SK-N-SH (cell line): Measurements from ENCODE around the gene SIT1. TPM values are rescaled to one million over a fixed set of nuclear protein-coding genes. Genes with fewer than 3 reads are reported as not detected.

Experiments
- CTCF ChIA-PET: fragments of 300-600, 350-600 bp; formaldehyde crosslinking; extraction: SDS; loops from one replicate; lab custom pipeline; 2021; lab: Yijun Ruan, JAX
- POLR2A ChIA-PET: fragments of 350-600 bp; sonication (Branson Sonifier 250); formaldehyde crosslinking; extraction: SDS; loops from one replicate; lab custom pipeline; 2020; ENCODE audit warnings: antibody characterized with exemption, inconsistent platforms; lab: Yijun Ruan, JAX
- DNase-seq: peaks from one replicate; pipeline ENCODE4 v3.0.0; 2012
- H2AFZ ChIP-seq: fragments of 200-600 bp; sonication (generic); 2 replicates; pipeline ENCODE4 v1.8.1; 2016; ENCODE audit warnings: antibody characterized with exemption, mild to moderate bottlenecking, low read depth
- H3F3A ChIP-seq: fragments of 200-600 bp; sonication (generic); replicated peaks from 2 replicates; pipeline ENCODE3; 2016; ENCODE audit warnings: antibody characterized with exemption, mild to moderate bottlenecking; ENCODE audit not compliant: insufficient read depth
- H3K27ac ChIP-seq, 2 experiments: fragments of 200-500 bp in 1 of 2; fragments of 200-600 bp in 1 of 2; sonication (Bioruptor generic) in 1 of 2; sonication (generic), shearing (Covaris generic) in 1 of 2; 2 replicates each; pipeline versions ENCODE4 v1.5.1 to v1.6.1; 2014 to 2016; ENCODE audit warnings: low read depth in 2 of 2, inconsistent platforms in 1 of 2, low read length in 1 of 2, mild to moderate bottlenecking in 1 of 2, mixed read lengths in 1 of 2
- H3K27me3 ChIP-seq: fragments of 200-600 bp; sonication (generic), shearing (Covaris generic); 2 replicates; pipeline ENCODE4 v1.6.1; 2016; ENCODE audit warnings: mixed run types; ENCODE audit not compliant: insufficient read depth
- H3K36me3 ChIP-seq, 2 experiments: fragments of 200-500 bp in 1 of 2; fragments of 200-600 bp in 1 of 2; sonication (Bioruptor generic) in 1 of 2; sonication (generic) in 1 of 2; replicated peaks in 1 of 2; 2 replicates each; pipeline versions ENCODE3 to v1.5.1; 2014 to 2016; ENCODE audit warnings: low read length in 1 of 2, mild to moderate bottlenecking in 1 of 2; ENCODE audit not compliant: insufficient read depth in 2 of 2, control insufficient read depth in 1 of 2
- H3K4me1 ChIP-seq, 2 experiments: fragments of 200-500 bp in 1 of 2; fragments of 200-600 bp in 1 of 2; sonication (Bioruptor generic) in 1 of 2; sonication (generic), shearing (Covaris generic) in 1 of 2; 2 replicates each; pipeline versions ENCODE4 v1.5.1 to v1.6.1; 2014 to 2016; ENCODE audit warnings: low read depth in 1 of 2, low read length in 1 of 2, mixed run types in 1 of 2; ENCODE audit not compliant: insufficient read depth in 2 of 2, control insufficient read depth in 1 of 2
- H3K4me2 ChIP-seq: fragments of 200-600 bp; sonication (generic), shearing (Covaris generic); 2 replicates; pipeline ENCODE4 v1.6.1; 2017; ENCODE audit warnings: mixed run types
- H3K4me3 ChIP-seq, 2 experiments: fragments of 200-500 bp in 1 of 2; fragments of 200-600 bp in 1 of 2; sonication (Bioruptor generic) in 1 of 2; sonication (generic), shearing (Covaris generic) in 1 of 2; 2 replicates each; pipeline versions ENCODE4 v1.5.1 to v1.8.1; 2014 to 2016; ENCODE audit warnings: low read depth in 2 of 2, inconsistent platforms in 1 of 2, low read length in 1 of 2, mild to moderate bottlenecking in 1 of 2, mixed read lengths in 1 of 2, moderate library complexity in 1 of 2
- H3K79me2 ChIP-seq: fragments of 200-600 bp; sonication (generic); 2 replicates; pipeline ENCODE4 v1.8.1; 2017; ENCODE audit warnings: mild to moderate bottlenecking; ENCODE audit not compliant: insufficient read depth
- H3K9ac ChIP-seq: fragments of 200-600 bp; sonication (generic); 2 replicates; pipeline ENCODE4 v1.6.1; 2017; ENCODE audit warnings: mixed run types
- H3K9me2 ChIP-seq: fragments of 200-600 bp; sonication (generic); 2 replicates; pipeline ENCODE4 v1.6.1; 2017; ENCODE audit warnings: mixed run types
- H3K9me3 ChIP-seq: fragments of 200-600 bp; sonication (generic); 2 replicates; pipeline ENCODE4 v1.6.1; 2017; ENCODE audit warnings: mixed run types, mild to moderate bottlenecking, moderate library complexity
- H4K20me1 ChIP-seq: fragments of 200-600 bp; sonication (generic); 2 replicates; pipeline ENCODE4 v1.6.1; 2017; ENCODE audit warnings: mild to moderate bottlenecking, mixed run types; ENCODE audit not compliant: insufficient read depth
- EP300 ChIP-seq, 2 experiments: IDR thresholded peaks; 2 replicates each; pipeline versions ENCODE4 v1.4.0 to v1.6.1; 2012; ENCODE audit warnings: borderline replicate concordance in 1 of 2, low read depth in 1 of 2, low read length in 1 of 2
- GABPA ChIP-seq: IDR thresholded peaks from 2 replicates; pipeline ENCODE4 v1.4.0; 2012; ENCODE audit warnings: low read depth, mild to moderate bottlenecking
- POLR2AphosphoS5 ChIP-seq: IDR thresholded peaks from 2 replicates; pipeline ENCODE4 v1.6.1; 2012; ENCODE audit warnings: low read depth, low read length
- RCOR1 ChIP-seq: fragments of 150-350 bp; IDR thresholded peaks from 2 replicates; pipeline ENCODE4 v1.6.1; 2017; ENCODE audit warnings: antibody characterized with exemption, low read length
- SIN3A ChIP-seq: IDR thresholded peaks from 2 replicates; pipeline ENCODE4 v1.6.1; 2012; ENCODE audit warnings: low read depth, mild to moderate bottlenecking, low read length, moderate library complexity, borderline replicate concordance
- SMC3 ChIP-seq: IDR thresholded peaks from 2 replicates; pipeline ENCODE4 v1.6.1; 2012; ENCODE audit warnings: low read depth, low read length, improper control_type of control experiment
- TAF1 ChIP-seq: IDR thresholded peaks from 2 replicates; pipeline ENCODE4 v1.6.1; 2012; ENCODE audit warnings: low read depth, mild to moderate bottlenecking, low read length, moderate library complexity, borderline replicate concordance
- YY1 ChIP-seq: IDR thresholded peaks from 2 replicates; pipeline ENCODE4 v1.4.0; 2012; ENCODE audit warnings: low read depth, mild to moderate bottlenecking
- WGBS: methylation state at CpG from one replicate; pipeline ENCODE4 v1.1.6; 2017; ENCODE audit warnings: low lambda C conversion rate; 5-methylcytosine and 5-hydroxymethylcytosine counted together
- polyA plus RNA-seq, 3 experiments: library from polyadenylated mRNA; depleted of rRNA; stranded (reverse); fragments of >200 nt; gene quantifications; 2 replicates each; pipeline ENCODE4 v1.2.3, GENCODE V29; 2012
- TF ChIP-seq, protein P1 (sequence below): fragments of 150-350 bp; IDR thresholded peaks from 2 replicates; pipeline ENCODE4 v1.6.1; 2016; ENCODE audit warnings: mild to moderate bottlenecking, low read depth, low read length
- TF ChIP-seq, protein P2 (sequence below): IDR thresholded peaks from 2 replicates; pipeline ENCODE4; 2012
- TF ChIP-seq, protein P3 (sequence below): IDR thresholded peaks from 2 replicates; pipeline ENCODE4 v1.4.0; 2012; ENCODE audit warnings: low read depth

Gene SIT1
- polyA plus RNA-seq, 1 of the 3 experiments (the other 2 are of a cell fraction), result not detected

DNA sequence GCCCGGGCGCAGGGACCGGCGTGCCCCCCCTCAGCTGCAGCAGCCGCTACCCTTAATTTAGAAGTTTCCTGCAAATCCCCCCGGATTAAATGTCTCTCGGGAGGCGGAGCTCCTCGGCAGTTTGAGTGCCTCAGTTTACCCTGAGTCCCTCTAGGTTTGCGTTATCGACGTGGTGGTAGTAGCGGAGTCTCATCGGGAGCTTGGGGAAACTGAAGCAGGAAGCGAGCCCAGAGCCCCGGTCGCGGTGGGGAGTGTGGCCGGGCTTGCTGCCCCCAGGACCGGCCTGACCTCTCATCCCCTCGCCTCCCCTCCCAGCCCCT lies 39.5 kb upstream of the SIT1 start (continued):
- TF ChIP-seq, protein P1, sequence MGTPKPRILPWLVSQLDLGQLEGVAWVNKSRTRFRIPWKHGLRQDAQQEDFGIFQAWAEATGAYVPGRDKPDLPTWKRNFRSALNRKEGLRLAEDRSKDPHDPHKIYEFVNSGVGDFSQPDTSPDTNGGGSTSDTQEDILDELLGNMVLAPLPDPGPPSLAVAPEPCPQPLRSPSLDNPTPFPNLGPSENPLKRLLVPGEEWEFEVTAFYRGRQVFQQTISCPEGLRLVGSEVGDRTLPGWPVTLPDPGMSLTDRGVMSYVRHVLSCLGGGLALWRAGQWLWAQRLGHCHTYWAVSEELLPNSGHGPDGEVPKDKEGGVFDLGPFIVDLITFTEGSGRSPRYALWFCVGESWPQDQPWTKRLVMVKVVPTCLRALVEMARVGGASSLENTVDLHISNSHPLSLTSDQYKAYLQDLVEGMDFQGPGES, result no peak
- TF ChIP-seq YY1 (no peak), EP300 (IDR thresholded peaks at IDR 0.05; ENCODE audit: borderline replicate concordance in 1 of 2, low read depth in 1 of 2, low read length in 1 of 2) (no peak), SMC3 (no peak), TAF1 (no peak)
- TF ChIP-seq, protein P2, sequence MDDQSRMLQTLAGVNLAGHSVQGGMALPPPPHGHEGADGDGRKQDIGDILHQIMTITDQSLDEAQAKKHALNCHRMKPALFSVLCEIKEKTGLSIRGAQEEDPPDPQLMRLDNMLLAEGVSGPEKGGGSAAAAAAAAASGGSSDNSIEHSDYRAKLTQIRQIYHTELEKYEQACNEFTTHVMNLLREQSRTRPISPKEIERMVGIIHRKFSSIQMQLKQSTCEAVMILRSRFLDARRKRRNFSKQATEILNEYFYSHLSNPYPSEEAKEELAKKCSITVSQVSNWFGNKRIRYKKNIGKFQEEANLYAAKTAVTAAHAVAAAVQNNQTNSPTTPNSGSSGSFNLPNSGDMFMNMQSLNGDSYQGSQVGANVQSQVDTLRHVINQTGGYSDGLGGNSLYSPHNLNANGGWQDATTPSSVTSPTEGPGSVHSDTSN, result no peak

DNA sequence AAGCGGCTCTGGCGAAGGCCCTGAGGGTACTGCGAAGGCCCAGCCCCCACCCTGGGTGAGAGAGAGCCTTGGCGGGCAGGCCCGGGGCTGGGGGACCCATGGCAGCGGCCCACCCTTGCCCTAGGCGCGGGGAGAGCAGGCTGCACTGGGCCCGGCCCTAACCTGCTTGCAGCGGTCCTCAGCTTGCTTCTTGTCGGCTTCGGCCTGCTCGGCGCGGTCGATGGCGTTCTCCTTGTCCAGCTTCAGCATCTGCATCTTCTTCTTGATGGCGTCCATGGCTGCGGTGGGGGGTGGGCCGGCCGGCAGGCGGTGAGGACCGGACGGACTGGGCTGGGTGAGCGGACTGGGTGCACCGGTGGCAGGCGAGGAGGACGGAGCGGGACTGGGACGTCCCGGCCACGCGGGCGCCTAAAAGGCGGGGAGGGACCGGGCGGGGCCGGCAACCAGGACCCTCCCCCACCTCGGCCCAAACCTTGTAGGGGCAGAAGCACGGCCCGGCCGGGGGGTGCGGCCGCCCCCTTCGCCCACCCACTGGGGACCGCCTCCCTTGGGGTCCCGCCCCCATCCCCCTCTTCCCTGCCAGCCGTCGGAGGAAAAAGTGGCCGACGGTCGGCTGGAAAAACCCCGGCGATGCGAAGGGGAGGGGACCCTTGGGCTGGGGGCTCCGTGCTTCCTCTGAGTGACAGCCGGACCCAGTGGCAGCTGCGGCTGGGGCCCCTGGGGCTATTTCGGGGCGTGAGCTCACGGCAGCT lies 39.0 kb upstream of the SIT1 start, which contains the start of gene TPM2:
TPM2 (minus strand) TSS at position 384 of the 752 bp plus-strand sequence; CDS start at position 276, 108 bp downstream.
- peaks cover 11 to 13% of the 10 kb centered on the region in 2 experiments for H3K36me3 ChIP-seq
- H3K27me3 ChIP-seq, result no peaks in the 10 kb centered on the region
- no peaks in the 10 kb centered on the region for H3K9me3 ChIP-seq
- CTCF ChIA-PET, result interaction anchor here (0.8 to 2.7 kb wide), 6 partner anchors 15 to 43 kb away, joined by 3 to 21 read pairs (median 3); partner anchors contain the start of genes CCDC107 and RMRP
- peaks cover 47% of the 10 kb centered on the region for H3K79me2 ChIP-seq
- peaks cover 19 to 34% of the 10 kb centered on the region in 2 experiments; a peak in 3 of 4 replicates for H3K4me1 ChIP-seq
- peak within 1 kb of the TSS; percentile 84 for H2AFZ ChIP-seq
- H3K27ac ChIP-seq, result peak within 1 kb of the TSS; percentile 93 to 96
- peak within 1 kb of the TSS; percentile 62 to 73 for H3K4me3 ChIP-seq
- TF ChIP-seq POLR2AphosphoS5, result peak; percentile 91
- TF ChIP-seq, protein P2, result 0 out of 2 replicates have a peak, but pooled peaks have one; percentile 2
- no peak for TF ChIP-seq RCOR1
- TF ChIP-seq, protein P3, sequence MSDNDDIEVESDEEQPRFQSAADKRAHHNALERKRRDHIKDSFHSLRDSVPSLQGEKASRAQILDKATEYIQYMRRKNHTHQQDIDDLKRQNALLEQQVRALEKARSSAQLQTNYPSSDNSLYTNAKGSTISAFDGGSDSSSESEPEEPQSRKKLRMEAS, result peak; percentile 29; the same call in 1 of the 2 replicates
- peak; percentile 21; the same call in 1 of the 2 replicates for TF ChIP-seq SIN3A
- TF ChIP-seq GABPA, result no peak
- peak; percentile 67; the same call in 1 of the 2 replicates for TF ChIP-seq TAF1
- TF ChIP-seq, all 33 proteins: peak for 5
- Histone ChIP-seq H3K9ac (peak within 1 kb of the TSS; percentile 95), H3F3A (peaks cover 50% of the 10 kb centered on the region), H3K9me2 (no peaks in the 10 kb centered on the region), H3K4me2 (peak within 1 kb of the TSS; percentile 91), H4K20me1 (peaks cover 43% of the 10 kb centered on the region)
- DNase-seq, result peak; percentile 73
- 42% methylated on average over 26 of the region's 61 CpGs for WGBS
- POLR2A ChIA-PET, result interaction anchor here (1.7 kb wide), 2 partner anchors 14 to 42 kb away, joined by 5 to 8 read pairs; no protein-coding TSS in a partner anchor
